GM19467 (cell line): ENCODE measurements around the gene HIGD1C.
"Not testable (repeated sequence)": the region's sequence is repeated elsewhere in the genome, so short reads cannot be mapped to it uniquely, and the experiment has no call there.

Source experiments
- ATAC-seq: cut with Tn5 transposase; IDR thresholded peaks from one replicate; pipeline ENCODE4 v1.9.1; 2021; ENCODE audit warnings: mild to moderate bottlenecking, moderate library complexity; ENCODE audit not compliant: unreplicated experiment

The HIGD1C gene

DNA sequence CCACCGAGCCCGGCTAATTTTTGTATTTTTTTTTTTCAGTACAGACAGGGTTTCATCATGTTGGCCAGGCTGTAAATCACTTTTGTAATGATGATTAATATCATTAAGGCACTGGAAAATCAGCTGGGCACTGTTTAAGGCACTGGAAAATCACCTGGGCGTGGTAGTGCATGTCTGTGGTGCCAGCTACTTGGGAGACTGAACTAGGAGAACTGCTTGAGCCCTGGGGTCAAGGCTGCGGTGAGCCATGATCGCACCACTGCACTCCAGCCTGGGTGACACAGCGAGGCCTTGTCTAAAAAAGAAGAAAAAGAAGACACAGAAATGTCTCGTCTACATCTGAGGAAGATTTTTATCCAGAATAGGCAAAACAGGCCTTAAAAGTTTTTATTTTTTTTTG lies 61.1 kb downstream of the HIGD1C start:
- no peak for ATAC-seq

DNA sequence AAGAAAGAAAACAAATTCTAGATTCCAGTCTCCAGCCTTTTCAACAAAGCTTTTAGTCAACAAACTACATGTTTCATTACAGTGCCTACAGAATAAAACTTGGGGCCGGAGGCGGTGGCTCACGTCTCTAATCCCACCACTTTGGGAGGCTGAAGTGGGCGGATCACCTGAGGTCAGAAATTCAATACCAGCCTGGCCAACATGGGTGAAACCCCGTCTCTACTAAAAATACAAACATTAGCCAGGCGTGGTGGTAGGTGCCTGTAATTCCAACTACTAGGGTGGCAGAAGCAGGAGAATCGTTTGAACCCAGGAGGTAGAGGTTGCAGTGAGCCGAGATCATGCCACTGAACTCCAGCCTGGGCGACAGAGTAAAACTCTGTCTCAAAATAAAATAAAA lies 62.1 kb downstream of the HIGD1C start:
- ATAC-seq, result not testable (repeated sequence)

DNA sequence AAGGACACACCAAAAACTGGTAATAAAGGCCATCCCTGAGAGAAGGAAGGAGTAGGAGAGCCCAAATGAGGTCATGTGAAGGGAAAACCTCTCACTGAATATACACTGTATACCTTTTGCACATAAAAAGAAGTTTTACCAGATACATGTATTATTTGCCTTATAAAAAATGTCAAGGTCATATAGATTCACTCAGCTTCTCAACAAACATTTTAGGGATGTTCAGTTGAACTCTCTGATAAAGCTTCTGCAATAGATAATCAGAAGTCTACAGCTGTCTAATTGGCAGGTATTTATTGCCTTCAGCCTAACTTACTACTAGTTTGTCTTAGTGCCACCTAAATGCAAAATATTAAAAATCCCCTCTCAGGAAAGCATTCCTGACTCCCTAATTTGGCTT lies 65.1 kb downstream of the HIGD1C start:
- no peak for ATAC-seq

GRCh38 chr12:51018956-51019355 lies 66.6 kb downstream of the HIGD1C start:
- no peak for ATAC-seq

GRCh38 chr12:51019927-51020326 lies 67.6 kb downstream of the HIGD1C start:
- no peak for ATAC-seq
